GM19467 (cell line): Measurements from ENCODE around the gene KCTD18.

Experiments used
- ATAC-seq: cut with Tn5 transposase; IDR thresholded peaks from one replicate; pipeline ENCODE4 v1.9.1; 2021; ENCODE audit warnings: mild to moderate bottlenecking, moderate library complexity; ENCODE audit not compliant: unreplicated experiment

Gene KCTD18

DNA sequence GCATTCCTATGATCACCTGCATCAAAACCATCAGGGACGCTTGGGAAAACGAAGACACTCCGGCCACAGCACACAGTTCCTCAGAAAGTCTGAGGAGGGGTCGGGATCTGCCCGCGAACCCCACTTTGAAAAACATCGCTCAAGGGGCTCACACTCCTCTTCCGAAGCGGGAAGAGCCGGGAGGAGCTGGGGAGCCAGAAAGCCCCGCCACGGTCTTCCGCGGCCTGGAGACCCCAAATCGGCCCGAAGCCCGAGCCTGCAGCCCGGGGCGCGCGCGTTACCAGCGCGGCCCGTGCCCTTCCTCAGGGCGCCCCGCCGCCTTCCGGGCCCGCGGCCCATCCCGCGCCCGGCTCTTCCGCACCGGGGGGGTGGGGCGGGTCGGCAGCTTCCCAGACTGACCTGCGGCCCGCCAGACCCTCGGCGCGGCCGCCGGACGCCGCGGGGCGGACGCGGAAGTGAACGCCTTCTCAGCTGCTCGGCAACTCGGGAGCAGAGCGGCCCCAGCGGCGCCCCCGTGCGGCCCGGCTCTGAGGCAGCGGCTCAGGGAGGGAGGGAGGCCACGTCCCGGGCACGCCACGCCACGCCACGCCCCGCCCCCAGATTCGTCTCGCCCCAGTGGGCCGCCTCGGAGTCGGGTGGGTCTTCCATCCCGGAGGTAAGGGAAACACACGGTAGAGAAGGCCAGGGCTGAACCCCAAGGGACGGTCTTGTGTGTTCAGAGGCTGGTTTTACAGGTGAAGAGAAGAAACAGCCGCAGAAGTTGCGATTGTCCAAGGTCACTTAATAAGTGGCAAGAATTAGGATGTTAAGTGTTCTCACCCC lies at the start of gene KCTD18:
Gene KCTD18 (minus strand): TSS at position 457 of the 822 bp plus-strand sequence. CDS start 3,052 bp downstream, outside the sequence.
- ATAC-seq = peak; percentile 99

DNA sequence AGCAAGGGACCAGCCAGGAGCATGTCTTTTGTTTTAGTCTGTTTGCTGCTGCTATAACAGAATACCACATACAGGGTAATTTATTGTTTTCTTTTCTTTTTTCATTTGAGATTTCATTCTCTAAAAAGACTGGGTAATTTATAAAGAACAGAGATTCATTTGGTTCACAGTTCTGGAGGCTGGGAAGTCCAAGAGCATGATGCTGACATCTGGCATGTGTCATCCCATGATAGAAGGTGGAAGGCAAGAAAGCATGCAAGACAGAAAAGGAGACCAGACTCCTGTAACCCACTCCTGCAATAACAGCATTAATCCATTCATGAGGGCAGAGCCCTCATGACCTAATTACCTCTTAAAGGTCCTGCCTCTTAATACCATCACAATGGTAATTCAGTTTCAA lies 30.9 kb upstream of the KCTD18 start:
- ATAC-seq = no peak

DNA sequence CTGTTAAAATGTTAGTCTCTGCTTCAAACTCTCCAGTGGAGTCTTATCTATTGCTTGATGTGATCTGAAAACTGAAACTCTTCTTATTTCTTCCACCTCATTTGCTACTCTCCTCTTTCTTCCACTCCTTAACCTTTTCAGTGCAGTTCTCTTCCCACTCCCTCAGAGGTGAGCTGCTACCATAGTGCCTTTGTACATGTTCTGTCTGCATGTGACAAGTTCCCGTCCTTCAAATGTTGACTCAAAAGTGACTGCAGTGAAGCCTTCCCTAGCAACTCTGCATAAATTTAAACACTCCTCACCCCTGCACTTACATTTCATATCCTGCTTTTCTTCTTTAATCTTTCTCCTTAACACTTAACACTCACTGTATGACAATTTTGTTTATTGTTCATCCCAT lies 28.3 kb upstream of the KCTD18 start:
- ATAC-seq = no peak

- ATAC-seq = no peak
These were observed 24.7 kb upstream of the KCTD18 start for GRCh38 chr2:200534572-200534971.

DNA sequence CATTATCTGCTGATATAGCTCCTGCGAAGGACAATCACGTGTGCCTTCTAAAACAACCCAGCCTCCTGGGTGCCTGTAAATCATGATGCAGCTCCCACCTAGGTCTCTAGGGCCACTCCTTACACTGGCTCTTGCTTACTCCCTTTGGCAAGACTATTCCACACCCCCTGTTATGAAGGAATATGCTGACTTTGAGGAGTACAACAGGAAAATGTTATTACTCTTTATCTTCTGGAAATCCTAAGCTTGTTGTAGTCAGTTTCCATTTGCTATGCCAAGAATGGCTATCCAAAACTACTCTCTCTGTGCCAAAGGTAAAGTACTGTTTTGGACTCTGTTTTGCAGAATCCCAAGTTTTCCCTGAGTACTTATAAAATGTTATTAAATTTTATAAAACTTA lies 23.9 kb upstream of the KCTD18 start:
- no peak for ATAC-seq

GRCh38 chr2:200528228-200528627 lies 18.4 kb upstream of the KCTD18 start:
- ATAC-seq = no peak

- peak; percentile 100 for ATAC-seq
These were observed 16.2 kb upstream of the KCTD18 start, which contains the start of gene SGO2 for GRCh38 chr2:200525882-200526651. Gene SGO2, plus strand, starts transcription at chr2:200526207. Its CDS starts 6,769 bp downstream, at chr2:200532976.

DNA sequence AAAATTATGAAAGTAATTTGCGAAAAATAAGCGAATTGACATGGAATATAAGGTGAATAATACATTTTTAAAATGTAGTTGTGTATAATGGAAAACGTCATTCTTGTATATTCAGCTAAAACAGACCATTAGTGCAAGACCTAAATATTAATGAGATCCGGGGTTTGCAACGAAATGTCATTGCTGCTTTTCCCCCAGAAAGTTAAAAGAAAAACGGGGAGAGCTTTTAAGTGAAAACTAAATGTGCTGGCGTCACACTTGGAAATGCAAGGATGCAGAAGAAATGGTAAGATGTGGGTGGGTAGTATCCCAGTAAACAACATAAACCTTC lies 15.6 kb upstream of the KCTD18 start:
- no peak for ATAC-seq

- no peak for ATAC-seq
These were observed 15.2 kb upstream of the KCTD18 start for GRCh38 chr2:200525066-200525465.

- no peak for ATAC-seq
These were observed 13.7 kb upstream of the KCTD18 start for GRCh38 chr2:200523604-200524003.

DNA sequence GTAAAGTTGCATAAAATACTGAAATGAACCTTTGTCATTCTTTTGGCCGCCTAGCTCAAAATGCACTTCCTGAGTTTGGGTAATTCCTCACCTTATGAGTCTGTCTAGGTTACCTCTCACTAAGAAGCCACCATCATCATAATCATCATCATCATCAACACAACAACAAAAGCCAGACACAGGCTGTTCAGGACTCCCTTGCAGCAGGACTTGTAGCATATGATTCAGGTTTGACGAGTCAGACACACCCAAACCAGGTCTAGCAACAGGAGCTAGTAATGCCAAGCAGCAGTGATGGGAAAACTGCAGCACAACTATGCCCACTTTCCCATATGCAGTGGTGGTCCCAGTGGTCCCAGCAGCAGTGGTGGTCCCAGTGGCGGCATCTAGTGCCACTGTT lies 13.3 kb upstream of the KCTD18 start:
- ATAC-seq = no peak

DNA sequence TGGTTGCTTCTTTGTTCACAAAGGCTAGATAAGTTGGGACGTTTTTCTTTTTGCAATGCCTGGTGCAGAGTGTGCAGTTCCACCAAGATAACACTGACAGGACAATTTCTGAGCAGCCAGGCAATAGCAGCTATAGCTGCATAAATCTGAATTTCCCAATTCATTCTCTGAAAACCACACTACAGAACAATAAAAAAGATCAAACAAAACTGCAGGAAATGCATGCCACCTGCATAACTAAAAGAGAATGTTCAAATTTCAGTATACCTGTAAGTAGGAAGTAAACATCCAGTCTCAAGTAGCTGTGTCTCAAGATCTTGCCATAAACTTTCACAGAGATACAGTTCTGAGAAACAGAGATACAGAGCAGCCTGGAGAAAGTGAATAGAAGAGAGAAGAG lies 5.3 kb upstream of the KCTD18 start:
- ATAC-seq = no peak

- ATAC-seq = peak; percentile 5
These were observed 645 bp downstream of the KCTD18 start for GRCh38 chr2:200509235-200509611.

GRCh38 chr2:200507179-200507578 lies 2.7 kb downstream of the KCTD18 start:
- ATAC-seq = no peak

- no peak for ATAC-seq
These were observed 3.2 kb downstream of the KCTD18 start for GRCh38 chr2:200506679-200507078.

DNA sequence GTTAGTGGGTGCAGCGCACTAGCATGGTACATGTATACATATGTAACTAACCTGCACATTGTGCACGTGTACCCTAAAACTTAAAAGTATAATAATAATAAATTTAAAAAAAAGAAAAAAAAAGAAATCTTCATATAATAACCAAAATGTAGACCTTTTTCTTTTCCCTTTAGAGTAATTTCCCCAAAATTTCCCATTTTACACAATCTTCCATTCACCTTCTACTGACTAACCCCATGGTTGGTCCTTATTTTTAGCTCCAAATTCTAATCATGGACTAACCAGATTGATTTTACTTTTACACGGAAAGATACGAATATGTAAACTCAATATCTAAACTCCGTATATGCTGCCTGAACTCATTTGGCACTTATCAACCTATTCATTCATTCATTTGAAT lies 7.7 kb downstream of the KCTD18 start:
- no peak for ATAC-seq

DNA sequence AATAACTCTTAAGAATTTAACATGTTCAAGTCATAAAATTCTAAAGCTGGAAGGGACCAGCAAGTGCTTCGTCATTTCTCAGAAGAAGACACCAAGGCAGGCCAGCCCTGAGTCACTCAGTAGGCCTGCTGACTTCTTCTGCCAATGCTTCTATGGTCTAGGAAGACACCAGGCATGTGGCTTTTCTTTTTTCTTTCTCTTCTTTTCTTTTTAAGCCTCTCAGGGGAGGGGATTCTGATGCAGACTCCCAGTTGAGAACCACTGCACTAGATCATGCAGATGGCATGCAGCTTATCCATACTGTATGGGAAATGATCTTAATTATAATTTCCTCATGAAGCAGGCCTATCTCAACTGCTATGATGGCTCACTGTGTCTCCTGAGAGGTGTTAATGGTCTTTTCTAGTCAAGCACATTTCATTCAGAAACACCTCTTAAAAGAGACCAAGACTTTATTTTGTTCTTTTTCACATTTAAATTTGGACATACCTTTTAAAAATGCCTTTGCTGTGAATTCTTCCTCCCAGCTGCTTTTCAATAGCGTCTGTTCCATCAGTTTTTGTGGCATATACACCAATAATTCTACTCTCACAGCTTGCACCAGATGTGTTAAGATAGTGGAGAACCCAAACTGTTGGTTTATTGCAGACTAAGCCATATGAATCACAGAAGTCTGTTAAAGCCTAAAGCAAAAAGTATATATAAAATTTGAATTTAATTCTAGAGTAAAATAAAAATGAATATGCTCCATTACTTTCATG lies 11.3 kb downstream of the KCTD18 start:
- no peak for ATAC-seq

- ATAC-seq = no peak
These were observed 13.2 kb downstream of the KCTD18 start for GRCh38 chr2:200496696-200497095.

- no peak for ATAC-seq
These were observed 15.8 kb downstream of the KCTD18 start for GRCh38 chr2:200494048-200494447.

GRCh38 chr2:200492656-200493055 lies 17.2 kb downstream of the KCTD18 start:
- ATAC-seq = no peak

GRCh38 chr2:200490001-200490400 lies 19.9 kb downstream of the KCTD18 start:
- ATAC-seq = no peak
